HFF-Myc (cell line): ENCODE results near the gene BEND7.

Experiments used
- DNase-seq: peaks from one replicate; pipeline ENCODE4 v3.0.0-alpha.2; 2011; ENCODE audit warnings: low read depth; ENCODE audit errors: extremely low read depth
- H3K4me3 ChIP-seq: replicated peaks from 2 replicates; pipeline ENCODE4 v1.5.1; 2011; ENCODE audit warnings: low read depth, mild to moderate bottlenecking, control low read depth, low read length
- CTCF ChIP-seq: IDR thresholded peaks from 2 replicates; pipeline ENCODE4 v1.5.1; 2012; ENCODE audit warnings: mild to moderate bottlenecking, low read depth, low read length, control low read depth; ENCODE audit errors: missing control alignments

Gene BEND7

GRCh38 chr10:13499150-13499549 is 29.7 kb downstream of the BEND7 start:
- no peak for DNase-seq
- TF ChIP-seq CTCF: no peak

GRCh38 chr10:13496931-13497330 is 31.9 kb downstream of the BEND7 start:
- DNase-seq: no peak
- no peak for TF ChIP-seq CTCF
- H3K4me3 ChIP-seq: no peak overlapping the region

More at GRCh38 chr10:13499150-13499549, 29.7 kb downstream of the BEND7 start:
- H3K4me3 ChIP-seq: no peak overlapping the region

- no peak for DNase-seq
- no peak overlapping the region for H3K4me3 ChIP-seq
- no peak for TF ChIP-seq CTCF
These were observed 32.6 kb downstream of the BEND7 start for GRCh38 chr10:13496164-13496563.

GRCh38 chr10:13492493-13493180 is 36.2 kb downstream of the BEND7 start:
- H3K4me3 ChIP-seq: no peak overlapping the region
- TF ChIP-seq CTCF: no peak
- DNase-seq: no peak

- no peak for TF ChIP-seq CTCF
- no peak overlapping the region for H3K4me3 ChIP-seq
- DNase-seq: no peak
These were observed 37.0 kb downstream of the BEND7 start for GRCh38 chr10:13491747-13492360.

- no peak for DNase-seq
- TF ChIP-seq CTCF: no peak
These were observed 38.3 kb downstream of the BEND7 start for GRCh38 chr10:13490503-13490902.

More at GRCh38 chr10:13490503-13490902, 38.3 kb downstream of the BEND7 start:
- H3K4me3 ChIP-seq: no peak overlapping the region
